Measurements from ENCODE around the gene TBRG4.

TBRG4 gene

DNA sequence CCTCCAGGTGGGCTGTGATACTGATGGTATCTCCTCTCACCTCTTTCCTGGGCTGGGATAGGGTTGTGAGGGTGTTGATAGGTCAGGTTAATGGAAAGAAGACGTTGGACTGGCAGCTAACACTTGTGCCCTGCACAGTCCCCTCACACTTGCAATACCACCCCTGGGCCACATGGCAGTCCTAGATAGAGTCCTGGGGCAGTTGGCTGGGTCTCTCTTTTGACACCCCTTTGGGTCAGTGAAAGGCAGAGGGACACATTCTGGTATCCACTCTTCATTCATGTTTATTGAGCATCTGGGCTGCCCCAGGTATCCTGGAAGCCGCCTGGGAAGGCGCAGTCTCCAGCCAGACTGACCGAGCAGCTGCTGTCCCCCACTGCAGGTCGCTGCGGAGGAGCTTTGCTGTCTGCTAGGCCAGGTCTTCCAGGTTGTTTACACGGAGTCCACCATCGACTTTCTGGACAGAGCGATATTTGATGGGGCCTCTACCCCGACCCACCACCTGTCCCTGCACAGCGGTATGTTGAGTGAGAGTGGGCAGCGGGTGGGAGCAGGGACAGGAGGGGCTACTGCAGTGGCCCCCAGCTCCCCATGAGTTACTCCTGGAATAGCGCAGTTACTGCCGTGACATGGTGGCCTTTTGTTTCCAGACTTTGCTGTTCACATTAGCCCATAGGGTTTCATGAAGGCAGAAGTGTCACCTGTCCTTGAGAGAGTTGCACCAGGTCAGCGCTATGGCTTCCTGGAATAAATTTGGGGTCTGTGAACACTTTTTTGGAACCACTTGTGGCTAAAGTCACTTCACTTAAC, 41.8 kb downstream of the TBRG4 start:
- Mint-ChIP-seq H3K4me3 (no peak overlapping the region), H3K27me3 (no peaks in the 10 kb centered on the region), H3K36me3 (peaks cover 83% of the 10 kb centered on the region), H3K9me3 (no peaks in the 10 kb centered on the region), H3K4me1 (peaks cover 26% of the 10 kb centered on the region), H3K27ac (peak overlapping the region; percentile 15)
- ATAC-seq: no peak

DNA sequence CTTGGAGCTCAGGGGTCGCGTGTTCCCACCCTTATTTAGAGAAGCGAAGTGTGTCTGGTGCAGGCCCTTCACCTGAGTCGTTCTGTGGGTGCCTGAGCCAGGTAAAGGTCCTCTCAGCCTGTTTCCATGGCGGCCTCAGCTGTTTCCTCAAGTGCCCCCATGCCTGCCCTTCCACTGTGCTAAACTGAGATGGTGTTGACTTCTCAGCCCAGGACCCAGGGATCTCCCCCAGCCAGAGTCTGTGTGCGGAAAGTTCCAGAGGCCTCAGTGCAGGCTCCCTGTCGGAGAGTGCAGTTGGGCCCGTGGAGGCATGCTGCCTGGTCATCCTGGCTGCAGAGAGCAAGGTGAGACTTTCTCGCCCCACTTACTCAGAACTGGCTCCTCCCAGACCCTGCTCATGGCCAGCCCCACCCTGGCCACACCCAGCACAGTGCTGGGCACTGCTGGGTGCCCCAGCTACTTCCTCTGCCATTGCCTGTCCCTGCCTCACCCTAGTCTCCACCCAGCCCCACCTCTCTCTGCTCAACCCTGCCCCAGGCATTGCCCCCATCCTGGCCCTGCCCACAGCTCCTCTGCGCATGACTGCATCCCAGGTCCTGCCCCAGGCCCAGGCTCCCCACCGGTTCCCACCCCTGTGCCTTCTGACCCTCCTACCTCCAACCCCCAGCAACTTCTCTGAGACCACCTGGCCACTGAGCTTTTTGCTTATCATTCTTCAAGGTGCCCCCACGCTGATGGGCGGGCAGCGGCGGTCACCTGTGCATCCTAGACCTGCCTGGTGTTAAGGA, 43.1 kb downstream of the TBRG4 start:
- Mint-ChIP-seq H3K27ac (peak overlapping the region; percentile 15), H3K4me1 (peaks cover 34% of the 10 kb centered on the region), H3K9me3 (no peaks in the 10 kb centered on the region), H3K4me3 (no peak overlapping the region), H3K27me3 (no peaks in the 10 kb centered on the region), H3K36me3 (peaks cover 83% of the 10 kb centered on the region)
- ATAC-seq: no peak

DNA sequence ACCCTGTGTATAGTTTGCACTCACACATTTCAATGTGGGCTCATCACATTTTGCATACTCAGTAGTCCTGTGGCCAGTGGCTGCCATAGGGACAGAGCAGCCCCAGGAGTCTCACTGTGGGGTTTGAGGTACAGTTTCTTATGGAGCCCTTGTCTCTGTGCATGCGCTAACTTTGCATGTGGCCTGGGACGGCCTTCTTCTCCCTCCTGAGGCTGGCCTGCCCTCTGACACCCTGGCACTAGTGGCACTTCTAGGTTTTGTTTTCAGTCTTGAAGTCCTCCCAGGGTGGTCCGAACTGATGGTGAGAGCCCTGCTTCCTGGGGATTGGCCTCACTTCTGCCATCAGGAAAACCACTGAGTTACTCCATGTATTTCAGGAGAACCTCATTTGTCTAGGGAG, 43.9 kb downstream of the TBRG4 start:
- no peak overlapping the region for H3K27ac Mint-ChIP-seq
- H3K4me1 Mint-ChIP-seq: peaks cover 42% of the 10 kb centered on the region
- ATAC-seq: no peak
- no peaks in the 10 kb centered on the region for H3K9me3 Mint-ChIP-seq
- peaks cover 83% of the 10 kb centered on the region for H3K36me3 Mint-ChIP-seq
- no peaks in the 10 kb centered on the region for H3K27me3 Mint-ChIP-seq
- H3K4me3 Mint-ChIP-seq: no peak overlapping the region

DNA sequence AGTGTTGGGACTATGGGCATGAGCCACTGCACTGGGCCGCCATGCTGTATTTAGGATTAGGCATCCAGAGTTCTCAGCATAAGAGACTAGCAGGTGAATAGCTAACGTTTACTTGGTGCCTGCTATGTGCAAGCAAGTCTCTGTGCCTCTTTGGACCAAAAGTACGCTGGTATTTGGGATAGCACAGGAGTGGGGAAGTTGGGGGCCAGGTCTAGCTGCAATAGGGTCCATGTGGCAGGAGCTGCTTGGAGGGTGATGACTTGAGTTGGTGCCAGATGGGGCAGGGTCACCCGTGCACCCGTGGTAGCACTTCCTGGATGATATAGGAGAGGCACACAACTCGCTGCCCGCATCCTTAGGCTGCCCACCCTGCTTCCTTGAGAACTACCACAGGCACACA, 45.1 kb downstream of the TBRG4 start:
- Mint-ChIP-seq H3K9me3 (no peaks in the 10 kb centered on the region), H3K4me1 (peaks cover 54% of the 10 kb centered on the region), H3K36me3 (peaks cover 84% of the 10 kb centered on the region), H3K27ac (no peak overlapping the region), H3K4me3 (no peak overlapping the region), H3K27me3 (no peaks in the 10 kb centered on the region)
- ATAC-seq: no peak

DNA sequence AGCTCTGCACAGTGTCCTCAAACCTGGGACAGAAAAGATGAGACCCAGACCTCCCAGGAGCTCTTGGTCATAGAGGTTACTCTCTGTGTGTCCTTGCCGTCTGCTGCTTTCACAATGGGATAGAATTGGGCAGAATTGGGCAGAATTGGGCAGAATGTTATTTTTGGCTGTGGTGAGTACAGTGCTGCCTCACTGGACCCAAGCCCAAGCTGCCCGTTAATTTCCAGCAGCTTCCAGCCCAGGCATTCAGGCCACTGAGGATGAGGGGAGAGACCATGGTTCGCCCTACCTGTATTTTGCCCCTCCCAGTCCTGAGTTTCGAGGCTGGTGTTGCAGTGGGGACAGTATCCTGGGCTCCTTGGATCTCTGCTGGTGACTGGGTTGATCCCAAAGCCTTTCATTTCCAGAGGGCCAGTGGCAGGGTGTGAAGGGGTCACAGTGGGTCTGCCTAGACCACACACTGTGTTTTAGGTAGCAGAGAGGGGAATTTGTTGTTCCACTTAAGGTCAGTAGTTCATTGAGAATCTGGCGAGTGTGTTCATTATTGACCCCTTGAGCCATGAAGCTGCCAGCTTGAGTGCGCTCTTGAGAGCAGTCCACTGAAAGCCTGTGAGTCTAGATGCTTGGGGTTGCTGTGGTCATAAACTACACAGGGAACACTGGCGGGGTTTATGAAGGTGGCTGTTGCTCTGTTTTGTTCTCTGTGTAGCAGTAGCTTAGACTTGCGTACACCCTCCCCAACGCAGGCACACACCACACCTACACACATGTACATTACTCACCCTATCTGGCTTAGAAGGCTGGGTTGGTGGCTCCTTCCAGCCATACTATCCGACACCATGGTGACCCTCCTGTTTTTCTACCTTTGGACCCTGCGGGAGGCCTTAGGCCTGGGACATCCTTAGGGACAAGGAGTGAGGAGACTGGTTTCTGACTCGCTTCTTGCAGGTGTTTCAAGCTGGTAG, 46.2 kb downstream of the TBRG4 start:
- Mint-ChIP-seq H3K27ac (no peak overlapping the region), H3K4me3 (no peak overlapping the region), H3K9me3 (no peaks in the 10 kb centered on the region), H3K36me3 (peaks cover 93% of the 10 kb centered on the region), H3K4me1 (peaks cover 65% of the 10 kb centered on the region), H3K27me3 (no peaks in the 10 kb centered on the region)
- ATAC-seq: no peak

DNA sequence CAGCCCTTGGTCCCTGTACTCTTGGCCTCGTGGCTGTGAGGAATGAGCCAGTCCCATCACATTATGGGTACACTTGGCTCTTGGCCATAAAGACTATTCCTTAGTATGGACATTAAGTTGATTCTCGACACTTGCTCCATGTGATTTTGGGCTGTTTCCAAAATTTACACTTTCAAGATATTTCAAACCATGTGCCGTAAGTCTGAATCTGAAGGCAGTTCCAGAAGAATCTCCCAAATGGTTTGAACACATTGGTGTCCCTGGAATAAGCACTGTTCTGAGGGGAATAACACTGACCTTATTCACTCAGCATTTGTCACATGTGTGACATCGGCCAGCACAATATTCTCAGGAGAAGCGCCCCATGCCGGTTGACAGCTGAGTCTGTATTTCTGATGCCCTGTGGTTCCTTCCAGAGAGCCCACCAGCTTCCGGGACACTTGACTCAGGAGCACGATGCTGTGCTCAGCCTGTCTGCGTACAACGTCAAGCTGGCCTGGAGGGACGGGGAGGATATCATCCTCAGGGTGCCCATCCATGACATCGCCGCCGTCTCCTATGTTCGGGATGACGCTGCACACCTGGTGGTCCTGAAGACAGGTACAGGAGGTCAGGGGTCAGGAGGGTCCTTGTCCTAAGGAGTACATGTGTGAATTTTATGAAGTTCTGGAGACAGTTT, 47.3 kb downstream of the TBRG4 start:
- H3K27ac Mint-ChIP-seq: peak overlapping the region; percentile 85
- no peaks in the 10 kb centered on the region for H3K27me3 Mint-ChIP-seq
- H3K9me3 Mint-ChIP-seq: no peaks in the 10 kb centered on the region
- peaks cover 87% of the 10 kb centered on the region for H3K36me3 Mint-ChIP-seq
- H3K4me3 Mint-ChIP-seq: no peak overlapping the region
- no peak for ATAC-seq
- H3K4me1 Mint-ChIP-seq: peaks cover 68% of the 10 kb centered on the region

DNA sequence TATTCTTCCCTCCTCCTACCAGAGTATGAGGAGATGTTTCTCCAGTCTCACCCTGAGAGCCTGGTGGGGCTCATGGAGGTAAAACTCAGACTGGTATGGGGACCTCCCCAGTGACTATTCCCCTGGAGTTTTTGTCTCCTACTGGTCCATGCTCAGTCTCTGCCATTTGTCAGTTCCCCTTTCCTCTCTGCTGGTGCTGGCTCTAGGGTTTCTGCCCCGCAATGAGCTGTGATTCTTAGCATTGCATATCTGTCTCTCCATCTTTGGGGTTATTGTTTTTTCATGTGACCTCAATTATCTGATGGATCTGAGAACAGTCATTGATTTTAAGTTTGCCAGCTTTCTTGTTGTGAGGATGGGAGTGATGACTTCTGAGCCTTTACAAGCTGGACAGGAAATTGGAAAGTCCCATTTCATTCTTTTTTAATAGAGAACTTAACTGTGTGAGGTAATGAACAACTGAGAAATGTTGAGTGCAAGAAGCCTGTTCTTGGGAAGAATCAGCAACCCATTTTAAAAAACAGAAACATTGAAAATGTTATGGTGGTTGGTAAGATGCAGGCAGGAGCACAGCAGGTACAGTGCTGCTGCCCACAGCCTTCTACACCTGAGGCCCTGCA, 49.6 kb downstream of the TBRG4 start:
- ATAC-seq: peak; percentile 61
- H3K4me1 Mint-ChIP-seq: peaks cover 68% of the 10 kb centered on the region
- H3K36me3 Mint-ChIP-seq: peaks cover 85% of the 10 kb centered on the region
- no peaks in the 10 kb centered on the region for H3K9me3 Mint-ChIP-seq
- H3K27me3 Mint-ChIP-seq: no peaks in the 10 kb centered on the region
- peak overlapping the region; percentile 85 for H3K27ac Mint-ChIP-seq
- H3K4me3 Mint-ChIP-seq: no peak overlapping the region

DNA sequence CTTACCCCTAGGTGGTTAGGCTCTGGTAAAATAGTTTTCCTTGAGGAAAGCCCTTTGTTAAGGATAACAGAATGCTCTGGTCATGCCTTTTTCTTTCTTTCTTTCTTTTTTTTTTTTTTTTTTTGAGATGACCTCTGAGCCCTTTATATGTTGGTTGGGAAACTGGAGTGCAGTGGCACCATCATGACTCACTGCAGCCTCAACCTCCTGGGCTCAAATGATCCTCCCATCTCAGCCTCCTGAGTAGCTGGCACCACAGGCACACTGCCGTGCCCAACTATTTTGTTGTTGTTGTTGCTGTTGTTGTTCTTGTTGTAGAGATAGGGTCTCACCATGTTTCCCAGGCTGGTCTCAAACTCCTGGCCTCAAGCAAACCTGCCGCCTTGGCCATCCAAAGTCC, 50.1 kb downstream of the TBRG4 start:
- Mint-ChIP-seq H3K36me3 (peaks cover 81% of the 10 kb centered on the region), H3K9me3 (no peaks in the 10 kb centered on the region)

DNA sequence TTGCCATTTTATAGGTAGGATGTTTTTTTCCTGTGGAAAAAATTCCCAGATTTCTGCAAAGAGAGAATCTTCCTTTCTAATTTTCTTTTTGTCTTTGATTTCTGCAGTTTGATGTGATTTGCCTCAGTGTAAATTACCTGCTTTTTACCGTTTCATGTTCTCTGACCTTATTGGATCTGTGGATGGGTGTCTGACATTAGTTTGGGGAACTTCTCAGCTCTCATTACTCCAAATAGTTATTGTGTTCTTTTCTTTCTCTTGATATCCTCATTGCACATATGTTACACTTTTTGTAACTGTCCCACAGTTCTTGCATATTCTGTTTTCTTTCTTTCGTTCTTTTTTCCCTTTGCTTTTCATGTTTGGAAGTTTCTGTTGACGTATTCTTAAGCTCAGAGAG, 51.2 kb downstream of the TBRG4 start:
- Mint-ChIP-seq H3K36me3 (peaks cover 78% of the 10 kb centered on the region), H3K27me3 (no peaks in the 10 kb centered on the region), H3K4me3 (no peak overlapping the region), H3K4me1 (peaks cover 74% of the 10 kb centered on the region), H3K9me3 (no peaks in the 10 kb centered on the region), H3K27ac (peak overlapping the region; percentile 4)
- ATAC-seq: no peak

More for the DNA sequence above, 50.1 kb downstream of the TBRG4 start:
- peaks cover 70% of the 10 kb centered on the region for H3K4me1 Mint-ChIP-seq
- H3K4me3 Mint-ChIP-seq: no peak overlapping the region
- H3K27ac Mint-ChIP-seq: peak overlapping the region; percentile 85
- no peak for ATAC-seq
- no peaks in the 10 kb centered on the region for H3K27me3 Mint-ChIP-seq

DNA sequence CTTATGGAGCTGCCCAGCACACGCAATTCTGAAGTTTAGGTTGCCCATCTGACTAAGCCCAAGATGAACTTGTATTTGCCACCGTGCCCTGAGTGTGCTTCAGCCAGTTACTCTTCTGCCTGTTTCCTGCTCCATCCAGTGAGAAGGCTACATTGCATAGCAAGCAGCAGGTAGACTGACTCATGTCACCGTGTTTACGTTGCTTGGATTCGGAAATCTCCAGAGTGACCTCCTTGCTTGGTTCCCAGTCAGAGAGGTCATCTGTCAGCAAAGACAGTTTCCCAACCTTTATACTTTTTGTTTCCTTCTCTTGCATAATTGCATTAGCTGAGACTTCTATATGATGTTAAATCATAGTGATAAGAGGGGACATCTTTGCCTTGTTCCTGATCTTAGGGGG, 53.6 kb downstream of the TBRG4 start:
- no peaks in the 10 kb centered on the region for H3K9me3 Mint-ChIP-seq
- peaks cover 78% of the 10 kb centered on the region for H3K4me1 Mint-ChIP-seq
- peaks cover 72% of the 10 kb centered on the region for H3K36me3 Mint-ChIP-seq
- no peak overlapping the region for H3K27ac Mint-ChIP-seq
- no peak overlapping the region for H3K4me3 Mint-ChIP-seq
- no peaks in the 10 kb centered on the region for H3K27me3 Mint-ChIP-seq
- no peak for ATAC-seq

DNA sequence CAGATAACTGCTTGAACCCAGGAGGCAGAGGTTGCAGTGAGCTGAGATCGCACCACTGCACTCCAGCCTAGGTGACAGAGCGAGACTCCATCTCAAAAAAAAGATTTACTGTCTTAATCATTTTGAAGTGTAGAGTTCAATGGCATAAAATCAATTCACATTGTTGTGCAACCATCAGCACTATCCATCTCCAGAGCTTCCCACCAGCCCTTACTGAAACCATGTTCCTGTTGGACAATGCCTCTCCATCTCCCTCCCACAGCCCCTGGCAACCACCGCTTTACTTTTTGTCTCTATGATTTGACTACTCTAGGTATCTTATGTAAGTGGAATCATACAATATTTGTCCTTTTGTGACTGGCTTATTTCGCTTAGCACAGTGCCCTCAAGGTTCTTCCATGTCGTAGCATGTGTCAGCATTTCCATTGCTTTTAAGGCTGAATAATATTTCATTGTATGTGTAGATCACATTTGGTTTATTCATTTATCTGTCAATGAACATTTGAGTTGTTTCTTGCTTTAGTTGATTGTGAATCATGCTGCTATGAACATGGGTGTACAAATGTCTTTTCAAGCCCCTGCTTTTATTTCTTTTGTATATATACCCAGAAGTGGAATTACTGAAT, 55.8 kb downstream of the TBRG4 start:
- H3K27me3 Mint-ChIP-seq: no peaks in the 10 kb centered on the region
- ATAC-seq: no peak
- no peak overlapping the region for H3K4me3 Mint-ChIP-seq
- peaks cover 66% of the 10 kb centered on the region for H3K36me3 Mint-ChIP-seq
- H3K27ac Mint-ChIP-seq: no peak overlapping the region
- H3K9me3 Mint-ChIP-seq: no peaks in the 10 kb centered on the region
- H3K4me1 Mint-ChIP-seq: peaks cover 68% of the 10 kb centered on the region

DNA sequence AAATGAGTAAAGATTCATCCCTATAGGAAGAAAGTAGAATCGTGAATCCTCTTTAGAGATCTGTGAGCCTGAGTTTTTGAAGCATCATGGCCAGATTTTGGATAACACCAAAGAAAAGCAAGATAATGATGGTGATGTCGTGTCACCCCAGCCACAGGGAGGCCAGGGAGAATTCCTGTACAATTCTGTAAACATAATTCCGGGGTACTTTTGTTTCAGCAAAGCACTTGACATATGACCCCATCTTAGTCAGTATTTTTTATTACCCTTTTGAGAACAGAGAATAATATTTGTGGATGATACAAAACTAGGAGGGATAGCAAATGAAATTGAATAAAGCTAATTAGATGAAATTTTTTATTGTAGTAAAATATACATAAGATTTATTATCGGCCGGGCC, 56.5 kb downstream of the TBRG4 start:
- Mint-ChIP-seq H3K9me3 (no peaks in the 10 kb centered on the region), H3K27ac (peak overlapping the region; percentile 33), H3K4me1 (peaks cover 68% of the 10 kb centered on the region), H3K36me3 (peaks cover 66% of the 10 kb centered on the region), H3K4me3 (no peak overlapping the region), H3K27me3 (no peaks in the 10 kb centered on the region)
- ATAC-seq: no peak

DNA sequence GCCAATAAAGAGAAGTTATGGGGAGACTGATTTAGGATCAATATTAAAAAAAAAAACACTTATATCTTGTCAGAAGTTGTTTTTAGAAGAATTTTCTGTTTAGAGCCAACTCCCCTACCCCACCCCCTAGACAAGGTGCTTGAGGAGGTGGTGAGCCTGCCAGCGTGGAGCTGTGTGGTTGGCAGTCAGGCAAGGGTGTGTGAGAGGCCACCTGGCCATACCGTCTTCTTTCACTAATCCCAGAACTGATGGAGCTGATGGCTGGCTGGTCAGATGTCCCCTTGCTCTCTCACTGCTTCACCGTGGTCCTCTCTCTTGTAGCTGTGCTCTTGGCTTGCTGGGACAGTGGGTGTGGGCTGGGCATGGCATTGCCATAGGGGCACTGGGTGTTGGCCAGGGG, 57.1 kb downstream of the TBRG4 start:
- Mint-ChIP-seq H3K4me3 (no peak overlapping the region), H3K4me1 (peaks cover 64% of the 10 kb centered on the region), H3K36me3 (peaks cover 64% of the 10 kb centered on the region), H3K27me3 (no peaks in the 10 kb centered on the region), H3K9me3 (no peaks in the 10 kb centered on the region), H3K27ac (peak overlapping the region; percentile 33)
- no peak for ATAC-seq

DNA sequence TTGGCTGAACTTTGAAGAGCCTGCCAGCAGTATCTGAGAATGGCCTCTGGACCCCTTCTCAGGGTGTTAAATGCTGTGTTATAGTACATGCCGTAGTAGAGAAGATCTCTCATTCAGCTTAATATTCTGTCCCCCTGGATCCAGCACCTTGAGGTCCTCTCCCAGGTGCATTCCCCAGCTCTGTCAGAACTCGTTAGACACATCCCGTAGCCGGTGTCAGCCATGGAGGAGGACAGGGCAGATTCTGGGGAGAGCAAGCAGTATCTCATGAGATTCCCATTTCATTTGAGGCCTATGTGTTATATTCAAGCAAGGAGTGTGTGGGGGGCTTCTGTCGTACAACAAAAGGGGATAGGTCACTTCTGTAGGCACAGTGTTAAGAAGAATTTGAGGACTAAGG, 57.6 kb downstream of the TBRG4 start:
- no peaks in the 10 kb centered on the region for H3K9me3 Mint-ChIP-seq
- ATAC-seq: no peak
- H3K4me1 Mint-ChIP-seq: peaks cover 64% of the 10 kb centered on the region
- H3K27me3 Mint-ChIP-seq: no peaks in the 10 kb centered on the region
- peaks cover 64% of the 10 kb centered on the region for H3K36me3 Mint-ChIP-seq
- H3K27ac Mint-ChIP-seq: no peak overlapping the region
- H3K4me3 Mint-ChIP-seq: no peak overlapping the region
